ENCODE results near the gene KCNMA1. TPM values are rescaled to one million over a fixed set of nuclear protein-coding genes. Genes with fewer than 3 reads are reported as not detected.

Gene KCNMA1
- polyA plus RNA-seq, 1 donor from 2014 or later = 60.8 TPM

- no peaks in the 10 kb centered on the region for H3K27me3 ChIP-seq (ENCODE audit: insufficient read depth, low read depth, low read length)
- H3K79me2 ChIP-seq (replicated peaks; ENCODE audit: insufficient read depth, low read length) = no peaks in the 10 kb centered on the region
- H2AFZ ChIP-seq (ENCODE audit: low read depth, low read length) = no peak overlapping the region
- no peak overlapping the region for H3K4me2 ChIP-seq (ENCODE audit: low read length)
- H3K9me3 ChIP-seq (ENCODE audit: low read length) = no peaks in the 10 kb centered on the region
- H3K27ac ChIP-seq (ENCODE audit: low read length) = no peak overlapping the region
- H3F3A ChIP-seq (ENCODE audit: insufficient read depth, low read length, poor library complexity, severe bottlenecking) = no peaks in the 10 kb centered on the region
- H3K4me3 ChIP-seq (ENCODE audit: low read length) = no peak overlapping the region
- no peaks in the 10 kb centered on the region for H4K20me1 ChIP-seq (ENCODE audit: insufficient read depth)
- peaks cover 5% of the 10 kb centered on the region for H3K36me3 ChIP-seq (ENCODE audit: insufficient read depth, low read length)
- TF ChIP-seq MXI1 (conservative IDR thresholded peaks at IDR 0.05; ENCODE audit: poor library complexity, severe bottlenecking) (no peak), REST (IDR thresholded peaks at IDR 0.05; ENCODE audit: borderline replicate concordance) (no peak), POLR2AphosphoS5 (IDR thresholded peaks at IDR 0.05) (no peak), CTCF (IDR thresholded peaks at IDR 0.05; ENCODE audit: poor library complexity, severe bottlenecking) (no peak), TAF1 (IDR thresholded peaks at IDR 0.05; ENCODE audit: low read depth) (no peak), RAD21 (conservative IDR thresholded peaks at IDR 0.05) (no peak), SMC3 (conservative IDR thresholded peaks at IDR 0.05; ENCODE audit: poor library complexity) (no peak), EZH2 (IDR thresholded peaks at IDR 0.05; ENCODE audit: borderline replicate concordance, insufficient read depth, low read length, poor library complexity, severe bottlenecking) (no peak), EP300 (conservative IDR thresholded peaks at IDR 0.05; ENCODE audit: poor library complexity, severe bottlenecking) (no peak)
- no peak overlapping the region for H3K9ac ChIP-seq (ENCODE audit: low read length)
- H3K9me2 ChIP-seq (ENCODE audit: insufficient read depth, low read length) = no peaks in the 10 kb centered on the region
Measured at GRCh38 chr10:76903387-76903945, 734.1 kb downstream of the KCNMA1 start.

DNA sequence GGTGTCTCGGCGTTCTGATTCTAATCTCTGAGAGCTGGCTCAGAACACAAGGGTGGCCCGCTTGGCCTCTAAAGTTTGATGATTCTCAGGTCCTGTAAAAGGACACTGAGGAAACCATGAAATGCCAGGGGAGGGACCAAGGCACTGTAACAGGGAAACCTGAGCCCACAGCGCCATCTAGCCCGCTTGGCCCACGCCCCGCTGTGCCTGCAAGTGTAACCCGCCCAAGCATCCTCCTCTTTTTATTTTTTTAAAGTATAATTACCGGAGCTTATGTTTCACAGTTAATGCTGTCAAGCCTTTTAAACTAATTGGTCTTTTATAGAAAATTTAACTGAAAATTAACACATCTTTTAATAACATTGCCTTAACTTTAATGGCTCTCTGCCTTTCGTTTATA, 734.7 kb downstream of the KCNMA1 start:
- Histone ChIP-seq H3K4me3 (ENCODE audit: low read length) (no peak overlapping the region), H3F3A (ENCODE audit: insufficient read depth, low read length, poor library complexity, severe bottlenecking) (no peaks in the 10 kb centered on the region), H3K9me3 (ENCODE audit: low read length) (no peaks in the 10 kb centered on the region), H3K9me2 (ENCODE audit: insufficient read depth, low read length) (no peaks in the 10 kb centered on the region), H3K79me2 (replicated peaks; ENCODE audit: insufficient read depth, low read length) (no peaks in the 10 kb centered on the region), H3K36me3 (ENCODE audit: insufficient read depth, low read length) (peaks cover under 1% of the 10 kb centered on the region), H3K9ac (ENCODE audit: low read length) (no peak overlapping the region), H3K27ac (ENCODE audit: low read length) (no peak overlapping the region), H2AFZ (ENCODE audit: low read depth, low read length) (no peak overlapping the region), H4K20me1 (ENCODE audit: insufficient read depth) (no peaks in the 10 kb centered on the region), H3K27me3 (ENCODE audit: insufficient read depth, low read depth, low read length) (no peaks in the 10 kb centered on the region), H3K4me2 (ENCODE audit: low read length) (no peak overlapping the region)
- TF ChIP-seq EZH2 (IDR thresholded peaks at IDR 0.05; ENCODE audit: borderline replicate concordance, insufficient read depth, low read length, poor library complexity, severe bottlenecking) = no peak
- TF ChIP-seq RAD21 (conservative IDR thresholded peaks at IDR 0.05) = peak; percentile 12

Measured in neural cell (in vitro differentiated cells).